HEK293 (cell line): Measurements from ENCODE around the gene CTTN.

Experiments used
- CTCF ChIA-PET: fragments of 350-600 bp; formaldehyde crosslinking; extraction: SDS; loops from one replicate; lab custom pipeline; 2021; ENCODE audit warnings: antibody characterized with exemption; lab: Yijun Ruan, JAX
- POLR2A ChIA-PET: fragments of 300-600 bp; formaldehyde crosslinking; extraction: SDS; loops from one replicate; lab custom pipeline; 2020; ENCODE audit warnings: antibody characterized with exemption, inconsistent platforms; lab: Yijun Ruan, JAX
- H3K27ac ChIP-seq: fragments of 200-500 bp; sonication (Bioruptor generic); 2 replicates; pipeline ENCODE4 v1.5.1; 2014; ENCODE audit warnings: low read depth, low read length, control low read depth, inconsistent platforms; ENCODE audit errors: extremely low read depth
- H3K36me3 ChIP-seq, 2 experiments: fragments of 200-500 bp in 1 of 2; sonication (Bioruptor generic) in 1 of 2; 1 replicate in 1 of 2; 2 replicates in 1 of 2; pipeline ENCODE4 v1.5.1; 2014 to 2017; ENCODE audit warnings: inconsistent platforms in 2 of 2, low read length in 2 of 2; ENCODE audit not compliant: control insufficient read depth in 2 of 2, insufficient read depth in 1 of 2
- H3K4me1 ChIP-seq: fragments of 200-500 bp; sonication (Bioruptor generic); 2 replicates; pipeline ENCODE4 v1.5.1; 2014; ENCODE audit warnings: mild to moderate bottlenecking, low read length, inconsistent platforms; ENCODE audit not compliant: control insufficient read depth, insufficient read depth
- H3K4me3 ChIP-seq: 2 replicates; pipeline ENCODE4 v1.5.1; 2011; ENCODE audit warnings: low read depth, mild to moderate bottlenecking, control low read depth, low read length, moderate library complexity
- H3K9me3 ChIP-seq: fragments of 200-500 bp; sonication (Bioruptor generic); 2 replicates; pipeline ENCODE4 v1.5.1; 2014; ENCODE audit warnings: low read depth, low read length, inconsistent platforms; ENCODE audit not compliant: control insufficient read depth, insufficient read depth
- BCL11A ChIP-seq: fragments of 450-650 bp; formaldehyde crosslinking; IDR thresholded peaks from 2 replicates; pipeline ENCODE4 v1.5.1; 2016; ENCODE audit warnings: low read depth, missing biosample characterization, missing genetic modification characterization
- GFI1B ChIP-seq: fragments of 450-650 bp; formaldehyde crosslinking; IDR thresholded peaks from 2 replicates; pipeline ENCODE4 v1.5.1; 2016; ENCODE audit warnings: missing biosample characterization, missing genetic modification characterization
- HIC1 ChIP-seq: fragments of 450-650 bp; formaldehyde crosslinking; IDR thresholded peaks from 2 replicates; pipeline ENCODE4 v1.5.1; 2016; ENCODE audit warnings: missing biosample characterization, missing genetic modification characterization
- KLF9 ChIP-seq: fragments of 450-650 bp; formaldehyde crosslinking; IDR thresholded peaks from 2 replicates; pipeline ENCODE4 v1.5.1; 2016; ENCODE audit warnings: missing biosample characterization, missing genetic modification characterization, low read depth
- ZNF18 ChIP-seq: fragments of 450-650 bp; formaldehyde crosslinking; IDR thresholded peaks from 2 replicates; pipeline ENCODE4 v1.5.1; 2016; ENCODE audit warnings: missing biosample characterization, missing genetic modification characterization
- ZNF24 ChIP-seq: fragments of 450-650 bp; formaldehyde crosslinking; IDR thresholded peaks from 2 replicates; pipeline ENCODE4 v1.5.1; 2016; ENCODE audit warnings: missing biosample characterization, missing genetic modification characterization
- ZNF335 ChIP-seq: fragments of 450-650 bp; formaldehyde crosslinking; conservative IDR thresholded peaks from 2 replicates; pipeline ENCODE4 v1.5.1; 2016; ENCODE audit warnings: missing biosample characterization, missing genetic modification characterization
- ZNF366 ChIP-seq: fragments of 450-650 bp; formaldehyde crosslinking; conservative IDR thresholded peaks from 2 replicates; pipeline ENCODE4 v1.5.1; 2016; ENCODE audit warnings: missing biosample characterization, missing genetic modification characterization
- ZNF398 ChIP-seq: fragments of 450-650 bp; formaldehyde crosslinking; IDR thresholded peaks from 2 replicates; pipeline ENCODE4 v1.5.1; 2017; ENCODE audit warnings: missing biosample characterization, missing genetic modification characterization
- ZNF416 ChIP-seq: fragments of 450-650 bp; formaldehyde crosslinking; IDR thresholded peaks from 2 replicates; pipeline ENCODE4 v1.5.1; 2016; ENCODE audit warnings: missing biosample characterization, missing genetic modification characterization
- ZNF426 ChIP-seq: fragments of 450-650 bp; formaldehyde crosslinking; IDR thresholded peaks from 2 replicates; pipeline ENCODE4 v1.5.1; 2017; ENCODE audit warnings: missing biosample characterization, missing genetic modification characterization, mild to moderate bottlenecking, inconsistent platforms, moderate library complexity
- ZNF501 ChIP-seq: fragments of 450-650 bp; formaldehyde crosslinking; IDR thresholded peaks from 2 replicates; pipeline ENCODE4 v1.5.1; 2016; ENCODE audit warnings: missing biosample characterization, missing genetic modification characterization
- ZNF514 ChIP-seq: fragments of 450-650 bp; formaldehyde crosslinking; IDR thresholded peaks from 2 replicates; pipeline ENCODE4 v1.5.1; 2016; ENCODE audit warnings: missing biosample characterization, missing genetic modification characterization
- ZNF549 ChIP-seq: fragments of 450-650 bp; IDR thresholded peaks from 2 replicates; pipeline ENCODE4 v1.5.1; 2018; ENCODE audit warnings: missing biosample characterization, missing genetic modification characterization, mild to moderate bottlenecking, inconsistent platforms, moderate library complexity
- ZNF585B ChIP-seq: fragments of 450-650 bp; formaldehyde crosslinking; IDR thresholded peaks from 2 replicates; pipeline ENCODE4 v1.5.1; 2016; ENCODE audit warnings: missing biosample characterization, missing genetic modification characterization
- ZNF600 ChIP-seq: fragments of 450-650 bp; formaldehyde crosslinking; IDR thresholded peaks from 2 replicates; pipeline ENCODE4 v1.5.1; 2016; ENCODE audit warnings: missing biosample characterization, missing genetic modification characterization
- ZNF645 ChIP-seq: fragments of 450-650 bp; formaldehyde crosslinking; IDR thresholded peaks from 2 replicates; pipeline ENCODE4; 2016; ENCODE audit warnings: missing biosample characterization, missing genetic modification characterization
- ZNF658 ChIP-seq: fragments of 450-650 bp; formaldehyde crosslinking; IDR thresholded peaks from 2 replicates; pipeline ENCODE4; 2016; ENCODE audit warnings: missing biosample characterization, missing genetic modification characterization
- TF ChIP-seq, protein P1 (sequence below): fragments of 450-650 bp; formaldehyde crosslinking; IDR thresholded peaks from 2 replicates; pipeline ENCODE4 v1.5.1; 2016; ENCODE audit warnings: missing biosample characterization, missing genetic modification characterization, low read depth
- TF ChIP-seq, protein P2 (sequence below): fragments of 450-650 bp; formaldehyde crosslinking; IDR thresholded peaks from 2 replicates; pipeline ENCODE4 v1.5.1; 2017; ENCODE audit warnings: missing biosample characterization, missing genetic modification characterization
- TF ChIP-seq, protein P3 (sequence below): fragments of 450-650 bp; formaldehyde crosslinking; IDR thresholded peaks from 2 replicates; pipeline ENCODE4 v1.5.1; 2017; ENCODE audit warnings: missing biosample characterization, missing genetic modification characterization

The CTTN gene

GRCh38 chr11:70365544-70365927, 32.8 kb upstream of the CTTN start:
- Histone ChIP-seq H3K9me3 (no peaks in the 10 kb centered on the region), H3K36me3 (peaks cover 12 to 71% of the 10 kb centered on the region in 2 experiments)
- POLR2A ChIA-PET: no interaction called here

DNA sequence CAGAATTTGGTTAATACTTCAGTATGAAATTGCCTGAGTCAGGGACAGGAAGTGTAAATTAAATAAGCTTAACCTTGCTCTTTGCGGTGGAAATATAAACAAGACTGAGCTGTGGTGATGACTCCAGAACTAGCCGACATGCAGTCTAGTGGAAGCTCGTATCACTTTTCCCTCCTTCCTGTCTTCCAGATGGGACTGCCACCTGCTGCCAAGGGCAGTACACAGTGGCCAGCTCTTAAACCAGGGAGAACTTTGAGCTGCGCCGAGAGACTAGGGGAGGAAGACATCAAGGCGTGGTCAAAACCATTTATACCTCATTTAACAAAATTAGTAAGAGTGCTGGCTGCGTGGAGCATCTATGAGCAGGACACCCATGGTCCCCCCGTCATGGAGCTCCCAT, 31.3 kb upstream of the CTTN start:
- CTCF ChIA-PET: no interaction called here

More at GRCh38 chr11:70365544-70365927, 32.8 kb upstream of the CTTN start:
- no peak overlapping the region for H3K4me3 ChIP-seq
- TF ChIP-seq ZNF585B (tag by site-specific recombination): no peak
- no peak overlapping the region for H3K27ac ChIP-seq
- H3K4me1 ChIP-seq: no peaks in the 10 kb centered on the region
- CTCF ChIA-PET: interaction anchor here (0.7 to 1.2 kb wide), 2 partner anchors 13 to 94 kb away, joined by 3 read pairs; no protein-coding TSS in a partner anchor

More for the DNA sequence above, 31.3 kb upstream of the CTTN start:
- POLR2A ChIA-PET: no interaction called here
- Histone ChIP-seq H3K9me3 (no peaks in the 10 kb centered on the region), H3K4me3 (no peak overlapping the region), H3K36me3 (peaks cover 6 to 57% of the 10 kb centered on the region in 2 experiments), H3K27ac (no peak overlapping the region), H3K4me1 (no peaks in the 10 kb centered on the region)
- TF ChIP-seq ZNF645 (tag by site-specific recombination) (no peak), GFI1B (no peak), KLF9 (tag by site-specific recombination) (no peak), BCL11A (tag by site-specific recombination) (no peak), ZNF658 (tag by site-specific recombination) (no peak), ZNF366 (tag by site-specific recombination) (no peak), ZNF514 (tag by site-specific recombination) (no peak), ZNF18 (no peak), ZNF501 (no peak), ZNF416 (tag by site-specific recombination) (no peak), ZNF24 (no peak), ZNF335 (no peak), ZNF600 (tag by site-specific recombination) (no peak), ZNF426 (tag by site-specific recombination) (no peak), HIC1 (tag by site-specific recombination) (no peak), ZNF398 (tag by site-specific recombination) (no peak), ZNF549 (tag by site-specific recombination) (no peak)
- TF ChIP-seq, protein P1, sequence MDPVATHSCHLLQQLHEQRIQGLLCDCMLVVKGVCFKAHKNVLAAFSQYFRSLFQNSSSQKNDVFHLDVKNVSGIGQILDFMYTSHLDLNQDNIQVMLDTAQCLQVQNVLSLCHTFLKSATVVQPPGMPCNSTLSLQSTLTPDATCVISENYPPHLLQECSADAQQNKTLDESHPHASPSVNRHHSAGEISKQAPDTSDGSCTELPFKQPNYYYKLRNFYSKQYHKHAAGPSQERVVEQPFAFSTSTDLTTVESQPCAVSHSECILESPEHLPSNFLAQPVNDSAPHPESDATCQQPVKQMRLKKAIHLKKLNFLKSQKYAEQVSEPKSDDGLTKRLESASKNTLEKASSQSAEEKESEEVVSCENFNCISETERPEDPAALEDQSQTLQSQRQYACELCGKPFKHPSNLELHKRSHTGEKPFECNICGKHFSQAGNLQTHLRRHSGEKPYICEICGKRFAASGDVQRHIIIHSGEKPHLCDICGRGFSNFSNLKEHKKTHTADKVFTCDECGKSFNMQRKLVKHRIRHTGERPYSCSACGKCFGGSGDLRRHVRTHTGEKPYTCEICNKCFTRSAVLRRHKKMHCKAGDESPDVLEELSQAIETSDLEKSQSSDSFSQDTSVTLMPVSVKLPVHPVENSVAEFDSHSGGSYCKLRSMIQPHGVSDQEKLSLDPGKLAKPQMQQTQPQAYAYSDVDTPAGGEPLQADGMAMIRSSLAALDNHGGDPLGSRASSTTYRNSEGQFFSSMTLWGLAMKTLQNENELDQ: no peak
- TF ChIP-seq, protein P2, sequence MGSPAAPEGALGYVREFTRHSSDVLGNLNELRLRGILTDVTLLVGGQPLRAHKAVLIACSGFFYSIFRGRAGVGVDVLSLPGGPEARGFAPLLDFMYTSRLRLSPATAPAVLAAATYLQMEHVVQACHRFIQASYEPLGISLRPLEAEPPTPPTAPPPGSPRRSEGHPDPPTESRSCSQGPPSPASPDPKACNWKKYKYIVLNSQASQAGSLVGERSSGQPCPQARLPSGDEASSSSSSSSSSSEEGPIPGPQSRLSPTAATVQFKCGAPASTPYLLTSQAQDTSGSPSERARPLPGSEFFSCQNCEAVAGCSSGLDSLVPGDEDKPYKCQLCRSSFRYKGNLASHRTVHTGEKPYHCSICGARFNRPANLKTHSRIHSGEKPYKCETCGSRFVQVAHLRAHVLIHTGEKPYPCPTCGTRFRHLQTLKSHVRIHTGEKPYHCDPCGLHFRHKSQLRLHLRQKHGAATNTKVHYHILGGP (tag by site-specific recombination): no peak
- TF ChIP-seq, protein P3, sequence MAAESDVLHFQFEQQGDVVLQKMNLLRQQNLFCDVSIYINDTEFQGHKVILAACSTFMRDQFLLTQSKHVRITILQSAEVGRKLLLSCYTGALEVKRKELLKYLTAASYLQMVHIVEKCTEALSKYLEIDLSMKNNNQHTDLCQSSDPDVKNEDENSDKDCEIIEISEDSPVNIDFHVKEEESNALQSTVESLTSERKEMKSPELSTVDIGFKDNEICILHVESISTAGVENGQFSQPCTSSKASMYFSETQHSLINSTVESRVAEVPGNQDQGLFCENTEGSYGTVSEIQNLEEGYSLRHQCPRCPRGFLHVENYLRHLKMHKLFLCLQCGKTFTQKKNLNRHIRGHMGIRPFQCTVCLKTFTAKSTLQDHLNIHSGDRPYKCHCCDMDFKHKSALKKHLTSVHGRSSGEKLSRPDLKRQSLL: no peak
